Glutamatergic neuron (in vitro differentiated cells): ENCODE results near the gene AKAP7. TPM values are rescaled to one million over a fixed set of nuclear protein-coding genes. Genes with fewer than 3 reads are reported as not detected.

Experiments
- DNase-seq: peaks from one replicate; pipeline ENCODE4 v3.0.0; 2022
- H3K27ac Mint-ChIP-seq: one replicate; pipeline ENCODE4 v1.8.0; 2020; ENCODE audit warnings: mild to moderate bottlenecking, mixed read lengths, inconsistent platforms; ENCODE audit not compliant: unreplicated experiment
- H3K27me3 Mint-ChIP-seq: one replicate; pipeline ENCODE4 v1.8.0; 2020; ENCODE audit warnings: mild to moderate bottlenecking, moderate library complexity, mixed read lengths, inconsistent platforms; ENCODE audit not compliant: unreplicated experiment
- H3K36me3 Mint-ChIP-seq: one replicate; pipeline ENCODE4 v1.8.0; 2020; ENCODE audit warnings: mild to moderate bottlenecking, mixed read lengths, inconsistent platforms; ENCODE audit not compliant: unreplicated experiment
- H3K4me1 Mint-ChIP-seq: one replicate; pipeline ENCODE4 v1.8.0; 2020; ENCODE audit warnings: mild to moderate bottlenecking, low read depth, mixed read lengths, inconsistent platforms; ENCODE audit not compliant: unreplicated experiment
- H3K4me3 Mint-ChIP-seq: one replicate; pipeline ENCODE4 v1.8.0; 2020; ENCODE audit warnings: mild to moderate bottlenecking, mixed read lengths, inconsistent platforms; ENCODE audit not compliant: unreplicated experiment
- H3K9me3 Mint-ChIP-seq: one replicate; pipeline ENCODE4 v1.8.0; 2020; ENCODE audit warnings: mild to moderate bottlenecking, moderate library complexity, mixed read lengths, inconsistent platforms; ENCODE audit not compliant: unreplicated experiment
- total RNA-seq: library from RNA; stranded (reverse); fragmentation: NEBNext Ultra II Directional; extraction: Animal tissue kit (Norgen Biotek cat#: 25700); gene quantifications from one replicate; pipeline ENCODE4 v1.2.1, GENCODE V29; 2021; ENCODE audit not compliant: unreplicated experiment
- TF ChIP-seq, protein P1 (sequence below): fragments of 200-600 bp; sonication (generic); IDR thresholded peaks from one replicate; pipeline ENCODE4 v1.5.0; 2021; ENCODE audit not compliant: partially characterized antibody, unreplicated experiment

AKAP7 gene
- total RNA-seq, 1 donor from 2014 or later = 5.3 TPM

DNA sequence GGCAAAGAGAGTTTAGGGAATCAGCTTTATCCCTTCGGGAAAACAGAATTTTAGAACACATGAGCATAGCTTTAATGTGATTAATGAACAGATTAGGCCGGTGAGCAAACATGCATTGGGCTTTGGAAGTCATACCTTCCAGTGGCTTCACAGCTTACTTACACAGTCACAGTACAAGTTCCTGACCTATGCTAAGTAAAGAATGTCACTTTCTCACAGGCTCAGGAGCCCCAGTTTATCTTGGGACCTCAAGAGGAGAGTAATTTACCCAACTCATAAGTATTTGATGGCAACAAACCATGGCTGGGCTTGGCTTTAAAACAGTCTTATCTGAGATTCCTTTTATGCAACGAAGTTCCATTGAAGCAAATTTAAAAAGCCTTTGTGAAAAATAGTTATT, 195.9 kb downstream of the AKAP7 start:
- H3K4me3 Mint-ChIP-seq = no peak overlapping the region
- TF ChIP-seq, protein P1, sequence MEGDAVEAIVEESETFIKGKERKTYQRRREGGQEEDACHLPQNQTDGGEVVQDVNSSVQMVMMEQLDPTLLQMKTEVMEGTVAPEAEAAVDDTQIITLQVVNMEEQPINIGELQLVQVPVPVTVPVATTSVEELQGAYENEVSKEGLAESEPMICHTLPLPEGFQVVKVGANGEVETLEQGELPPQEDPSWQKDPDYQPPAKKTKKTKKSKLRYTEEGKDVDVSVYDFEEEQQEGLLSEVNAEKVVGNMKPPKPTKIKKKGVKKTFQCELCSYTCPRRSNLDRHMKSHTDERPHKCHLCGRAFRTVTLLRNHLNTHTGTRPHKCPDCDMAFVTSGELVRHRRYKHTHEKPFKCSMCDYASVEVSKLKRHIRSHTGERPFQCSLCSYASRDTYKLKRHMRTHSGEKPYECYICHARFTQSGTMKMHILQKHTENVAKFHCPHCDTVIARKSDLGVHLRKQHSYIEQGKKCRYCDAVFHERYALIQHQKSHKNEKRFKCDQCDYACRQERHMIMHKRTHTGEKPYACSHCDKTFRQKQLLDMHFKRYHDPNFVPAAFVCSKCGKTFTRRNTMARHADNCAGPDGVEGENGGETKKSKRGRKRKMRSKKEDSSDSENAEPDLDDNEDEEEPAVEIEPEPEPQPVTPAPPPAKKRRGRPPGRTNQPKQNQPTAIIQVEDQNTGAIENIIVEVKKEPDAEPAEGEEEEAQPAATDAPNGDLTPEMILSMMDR = no peak
- no peak overlapping the region for H3K27ac Mint-ChIP-seq
- DNase-seq = no peak
- H3K4me1 Mint-ChIP-seq = no peaks in the 10 kb centered on the region
- H3K27me3 Mint-ChIP-seq = no peaks in the 10 kb centered on the region
- no peaks in the 10 kb centered on the region for H3K36me3 Mint-ChIP-seq
- no peaks in the 10 kb centered on the region for H3K9me3 Mint-ChIP-seq

DNA sequence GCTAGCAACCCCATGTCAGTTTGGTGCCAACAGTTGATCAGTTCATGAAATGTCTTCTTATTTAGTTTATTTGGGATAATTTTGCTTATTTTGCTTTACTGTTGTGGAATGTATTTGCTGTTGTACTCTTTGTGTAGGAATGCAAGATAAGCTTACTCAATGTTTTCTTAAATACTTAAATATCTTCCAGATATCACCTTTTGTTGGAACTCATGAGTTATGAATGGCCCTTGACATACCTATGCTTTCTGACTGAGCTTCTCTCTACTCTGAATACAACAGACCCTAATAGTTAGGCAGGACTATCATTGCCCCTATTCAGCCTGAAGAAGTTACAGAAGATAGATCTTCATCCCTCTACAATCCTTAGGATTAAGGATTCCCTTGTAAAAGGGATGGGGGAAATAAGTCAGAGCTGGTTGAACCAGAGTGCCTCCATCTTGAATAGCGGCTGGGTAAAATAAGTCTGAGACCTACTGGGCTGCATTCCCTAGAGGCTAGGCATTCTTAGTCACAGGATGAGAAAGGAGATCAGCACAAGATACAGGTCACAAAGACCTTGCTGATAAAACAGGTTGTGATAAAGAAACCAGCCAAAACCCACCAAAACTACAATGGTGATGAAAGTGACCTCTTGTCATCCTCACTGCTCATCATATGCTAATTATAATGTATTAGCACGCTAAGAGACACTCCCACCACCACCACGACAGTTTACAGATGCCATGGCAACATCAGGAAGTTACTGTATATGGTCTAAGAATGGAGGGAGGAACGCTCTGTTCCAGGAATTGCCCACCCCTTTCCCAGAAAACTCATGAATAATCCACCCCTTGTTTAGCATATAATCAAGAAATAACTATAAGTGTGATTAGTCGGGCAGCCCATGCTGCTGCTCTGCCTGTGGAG, 196.9 kb downstream of the AKAP7 start:
- Mint-ChIP-seq H3K4me3 (no peak overlapping the region), H3K27ac (no peak overlapping the region), H3K27me3 (no peaks in the 10 kb centered on the region), H3K4me1 (peaks cover 5% of the 10 kb centered on the region), H3K36me3 (no peaks in the 10 kb centered on the region), H3K9me3 (no peaks in the 10 kb centered on the region)
- TF ChIP-seq, protein P1 = no peak
- DNase-seq = no peak

Other genes with a start within 250 kb of the AKAP7 start
- gene EPB41L2, start 72.2 kb upstream of the AKAP7 start, total RNA-seq = 36.2 TPM